Head of caudate nucleus (tissue), 42 donors: ENCODE data around the gene GMFB.
A peak's percentile ranks its signal among the peaks of the same experiment; 100 is the strongest.
"Not testable (repeated sequence)": the region's sequence is repeated elsewhere in the genome, so short reads cannot be mapped to it uniquely, and the experiment has no call there.

ENCODE experiments used
- DNase-seq, 42 donors: peaks; one replicate each; pipeline versions ENCODE4 v3.0.0 to v3.0.0-alpha.2; 2020 to 2021; ENCODE audit warnings: mixed read lengths in 7 of 42
- intact Hi-C: fragments of 100-400 bp; cut with DNase I; formaldehyde crosslinking; loops from one replicate; pipeline ENCODE4 v1.15.0; 2022

GMFB gene

DNA sequence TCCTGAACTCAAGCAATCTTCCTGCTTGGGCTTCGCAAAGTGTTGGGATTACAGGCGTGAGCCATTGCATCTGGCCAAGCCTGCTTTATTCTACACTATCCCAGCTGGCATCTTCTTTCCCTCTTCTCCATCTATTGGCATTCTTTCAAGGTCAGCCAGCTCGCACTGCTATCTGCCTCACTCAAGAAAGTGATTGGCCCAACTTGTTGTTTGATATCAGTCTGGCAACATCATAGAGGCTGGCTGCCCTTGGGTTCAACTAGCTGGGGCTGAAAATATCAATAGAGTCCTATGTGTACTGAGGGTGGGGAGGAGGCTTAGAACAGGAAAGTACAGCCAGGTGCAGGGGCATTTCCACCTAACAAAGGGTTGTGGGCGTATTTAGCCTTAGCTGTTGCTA lies 17.1 kb downstream of the GMFB start:
- intact Hi-C loops: no loop called here
- no peak for DNase-seq

DNA sequence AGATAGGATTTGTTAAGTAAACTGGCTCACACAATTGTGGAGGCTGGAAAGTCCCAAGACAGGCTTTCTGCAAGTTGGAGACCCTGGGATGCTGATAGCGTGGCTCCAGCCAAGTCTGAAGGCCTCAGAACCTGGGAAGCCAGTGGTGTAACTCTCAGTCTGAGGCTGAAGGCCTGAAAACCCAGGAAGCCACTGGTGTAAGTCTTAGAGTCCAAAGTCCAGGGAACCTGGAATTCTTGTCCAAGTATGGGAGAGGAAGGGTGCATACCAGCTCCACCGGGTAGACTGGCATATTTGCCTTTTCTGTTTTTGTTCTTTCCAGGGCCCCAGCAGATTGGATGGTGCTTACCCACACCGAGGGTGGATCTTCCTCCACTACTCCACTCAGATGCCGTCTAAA lies 18.1 kb downstream of the GMFB start:
- intact Hi-C loops: no loop called here
- no peak for DNase-seq

DNA sequence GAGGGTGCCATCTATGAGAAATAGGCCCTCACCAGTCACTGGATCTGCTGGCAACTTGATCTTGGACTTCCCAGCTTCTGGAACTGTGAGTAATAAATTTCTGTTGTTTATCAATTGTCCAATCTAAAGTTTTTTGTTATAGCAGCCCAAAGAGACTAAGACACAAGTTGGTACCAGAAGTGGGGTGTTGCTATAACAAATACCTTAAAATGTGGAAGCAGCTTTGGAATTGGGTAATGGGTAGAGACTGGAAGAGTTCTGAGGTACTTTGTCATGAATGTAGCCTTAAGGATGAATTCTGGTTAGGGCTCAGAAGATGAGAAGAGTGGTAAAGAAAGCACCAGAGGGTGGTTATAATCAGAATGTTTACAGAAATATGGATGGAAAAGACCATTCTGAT lies 21.5 kb downstream of the GMFB start:
- DNase-seq: no peak
- intact Hi-C loops: no loop called here

DNA sequence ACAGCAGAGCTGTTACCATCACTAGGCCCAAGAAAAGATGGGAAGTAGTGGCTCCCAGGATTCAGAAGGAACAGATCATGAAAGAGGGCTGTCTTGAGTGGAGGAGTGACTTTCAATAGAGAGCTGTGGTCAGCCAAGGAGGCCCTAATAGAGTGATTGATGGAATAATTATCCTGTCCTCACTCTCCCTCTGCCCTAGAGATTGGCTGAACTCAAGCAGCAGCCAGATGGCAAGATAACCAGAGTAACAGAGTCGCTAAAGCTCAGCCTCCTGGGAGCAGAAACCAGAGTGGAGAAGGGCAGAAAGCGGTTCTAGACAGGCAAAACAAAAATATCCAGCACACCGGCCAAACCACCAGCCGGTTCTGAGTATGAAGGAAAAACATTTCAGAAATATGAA lies 23.1 kb downstream of the GMFB start:
- intact Hi-C loops: no loop called here
- DNase-seq: no peak

DNA sequence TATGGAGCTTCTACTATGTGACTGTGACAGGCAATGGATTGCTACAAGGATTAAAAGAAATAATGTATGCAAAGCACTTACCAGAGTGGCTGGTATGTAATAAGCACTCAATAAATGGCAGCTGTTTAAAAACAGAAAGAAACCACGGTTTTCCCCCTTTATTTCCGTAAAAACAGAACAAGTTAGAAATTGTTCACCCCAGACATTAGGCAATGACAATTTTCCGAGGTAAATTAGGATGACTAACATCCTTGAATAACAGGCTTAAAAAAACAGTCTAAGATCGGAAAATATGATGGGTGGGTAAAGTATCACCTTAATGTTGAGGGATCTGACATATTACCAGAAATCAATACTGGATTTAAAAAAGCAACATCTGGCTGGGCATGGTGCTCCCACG lies 26.7 kb downstream of the GMFB start:
- no peak for DNase-seq
- intact Hi-C loops: no loop called here

DNA sequence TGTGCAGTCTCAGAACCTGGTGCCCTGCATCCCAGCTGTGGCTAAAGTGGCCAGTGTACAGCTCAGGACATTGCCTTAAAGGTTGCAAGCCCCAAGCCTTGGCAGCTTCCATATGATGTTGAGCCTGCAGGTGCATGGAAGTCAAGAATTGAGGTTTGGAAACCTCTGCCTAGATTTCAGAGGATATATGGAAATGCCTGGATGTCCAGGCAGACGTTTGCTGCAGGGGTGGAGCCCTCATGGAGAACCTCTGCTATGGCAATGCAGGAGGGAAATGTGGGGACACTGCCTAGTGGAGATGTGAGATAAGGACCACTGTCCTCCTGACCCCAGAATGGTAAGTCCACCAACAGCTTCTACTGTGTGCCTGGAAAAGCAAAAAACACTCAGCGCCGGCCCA lies 29.7 kb downstream of the GMFB start:
- DNase-seq: no peak
- intact Hi-C loops: no loop called here

DNA sequence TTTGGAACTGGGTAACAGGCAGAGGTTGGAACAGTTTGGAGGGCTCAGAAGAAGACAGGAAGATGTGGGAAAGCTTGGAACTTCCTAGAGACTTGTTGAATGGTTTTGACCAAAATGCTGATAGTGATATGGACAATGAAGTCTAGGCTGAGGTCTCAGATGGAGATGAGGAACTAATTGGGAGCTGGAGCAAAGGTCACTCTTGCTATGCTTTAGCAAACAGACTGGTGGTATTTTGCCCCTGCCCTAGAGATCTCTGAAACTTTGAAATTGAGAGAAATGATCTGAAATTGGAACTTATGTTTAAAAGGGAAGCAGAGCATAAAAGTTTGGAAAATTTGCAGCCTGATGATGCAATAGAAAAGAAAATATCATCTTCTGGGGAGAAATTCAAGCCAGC lies 30.2 kb downstream of the GMFB start:
- DNase-seq, intact Hi-C loops: not testable (repeated sequence)

DNA sequence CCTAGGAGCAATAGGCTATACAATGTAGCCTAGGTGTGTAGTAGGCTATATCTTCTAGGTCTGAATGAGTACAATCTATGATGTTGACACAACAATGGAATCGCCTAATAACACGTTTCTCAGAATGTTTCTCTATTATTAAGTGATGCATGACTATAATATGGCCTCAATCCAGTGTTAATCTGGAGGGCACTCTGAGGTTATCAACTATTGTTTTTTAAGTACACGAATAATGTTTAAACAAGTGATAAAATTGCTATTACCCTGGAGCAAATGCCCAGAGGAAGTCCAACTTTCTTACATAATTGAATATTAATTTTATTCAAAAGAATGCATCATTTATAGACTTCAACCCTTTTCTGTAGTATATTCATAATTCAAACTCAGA lies 31.2 kb downstream of the GMFB start:
- intact Hi-C loops: no loop called here
- DNase-seq: no peak

DNA sequence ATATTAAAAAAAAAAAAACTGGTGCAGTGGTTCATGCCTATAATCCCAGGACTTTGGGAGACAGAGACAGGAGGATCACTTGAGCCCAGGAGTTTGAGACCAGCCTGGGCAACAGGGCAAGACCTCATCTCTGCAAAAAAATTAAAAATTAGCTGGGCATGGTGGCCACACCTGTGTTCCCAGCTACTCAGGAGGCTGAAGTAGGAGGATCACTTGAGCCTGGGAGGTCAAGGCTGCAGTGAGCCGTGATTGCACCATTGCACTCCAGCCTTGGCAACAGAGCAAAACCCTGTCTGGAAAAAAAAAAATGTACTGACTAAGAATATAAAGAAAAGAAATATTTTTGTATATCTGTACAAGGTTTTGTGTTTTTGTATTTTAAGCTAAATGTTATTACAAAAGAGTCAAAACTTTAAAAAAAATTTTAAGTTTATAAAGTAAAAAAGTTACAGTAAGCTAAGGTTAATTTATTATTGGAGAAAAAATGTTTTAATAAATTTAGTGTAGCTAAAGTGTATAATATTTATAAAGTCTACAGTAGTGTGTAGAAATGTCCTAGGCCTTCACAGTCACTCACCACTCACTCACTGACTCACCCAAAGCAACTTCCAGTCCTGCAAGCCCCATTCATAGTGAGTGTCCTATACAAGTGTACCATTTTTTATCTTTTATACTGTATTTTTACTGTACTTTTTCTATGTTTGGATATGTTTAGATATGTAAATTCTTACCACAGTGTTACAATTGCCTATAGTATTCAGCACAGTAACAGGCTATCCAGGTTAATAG lies 31.8 kb downstream of the GMFB start:
- DNase-seq, intact Hi-C loops: not testable (repeated sequence)

DNA sequence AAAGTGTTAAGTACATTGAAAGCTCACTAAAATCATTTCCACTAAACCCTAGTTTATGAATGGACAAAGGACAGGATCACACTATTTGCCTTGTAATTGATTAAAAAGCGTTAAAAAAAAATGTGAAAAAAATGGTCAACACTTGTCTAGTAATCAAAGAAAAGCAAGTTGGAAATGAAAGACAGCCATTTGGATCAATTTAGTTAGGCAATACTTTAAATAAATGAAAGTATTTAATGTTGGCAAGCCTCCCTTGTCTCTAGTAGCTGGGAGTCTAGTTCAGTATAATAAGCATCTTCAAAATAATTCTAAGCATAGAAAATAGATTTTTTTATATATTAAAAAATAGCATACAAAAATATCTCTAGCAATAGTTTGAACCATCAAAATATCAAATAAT lies 33.4 kb downstream of the GMFB start:
- DNase-seq: no peak
- intact Hi-C loops: no loop called here

DNA sequence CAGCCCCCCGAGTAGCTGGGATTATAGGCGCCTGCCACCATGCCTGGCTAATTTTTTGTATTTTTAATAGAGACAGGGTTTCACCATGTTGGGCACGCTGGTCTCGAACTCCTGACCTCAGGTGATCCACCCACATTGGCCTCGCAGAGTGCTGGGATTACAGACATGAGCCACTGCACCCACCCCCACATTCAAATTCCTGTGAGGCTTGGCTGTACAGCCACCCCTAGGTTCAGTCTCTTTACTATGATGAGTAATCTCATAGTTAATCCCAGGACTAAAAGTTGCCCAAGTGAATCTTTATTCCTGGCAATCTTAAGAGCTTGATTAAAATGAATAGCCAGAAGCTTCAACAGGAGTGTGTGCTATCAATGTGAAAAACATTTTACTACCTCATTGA lies 34.8 kb downstream of the GMFB start:
- DNase-seq, intact Hi-C loops: not testable (repeated sequence)

DNA sequence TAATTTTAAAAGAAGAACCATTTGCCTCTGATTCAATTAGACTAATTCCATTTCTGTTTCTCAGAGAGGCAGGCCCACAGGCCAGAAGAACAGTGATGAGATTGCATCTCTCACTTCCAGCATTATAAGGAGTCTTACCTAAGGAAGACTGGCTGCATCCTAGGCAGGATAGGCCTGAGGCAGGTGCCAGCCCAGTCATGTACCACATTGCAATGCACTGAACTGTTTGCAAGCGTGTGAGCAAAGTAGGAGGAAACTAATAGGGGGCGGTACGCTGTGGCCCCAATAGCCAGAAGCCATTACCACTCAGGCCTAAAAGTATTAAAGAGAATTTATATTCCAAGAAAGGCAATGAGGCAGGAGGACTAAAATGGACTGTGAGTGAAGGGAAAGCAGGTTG lies 35.5 kb downstream of the GMFB start:
- intact Hi-C loops: no loop called here
- no peak for DNase-seq

DNA sequence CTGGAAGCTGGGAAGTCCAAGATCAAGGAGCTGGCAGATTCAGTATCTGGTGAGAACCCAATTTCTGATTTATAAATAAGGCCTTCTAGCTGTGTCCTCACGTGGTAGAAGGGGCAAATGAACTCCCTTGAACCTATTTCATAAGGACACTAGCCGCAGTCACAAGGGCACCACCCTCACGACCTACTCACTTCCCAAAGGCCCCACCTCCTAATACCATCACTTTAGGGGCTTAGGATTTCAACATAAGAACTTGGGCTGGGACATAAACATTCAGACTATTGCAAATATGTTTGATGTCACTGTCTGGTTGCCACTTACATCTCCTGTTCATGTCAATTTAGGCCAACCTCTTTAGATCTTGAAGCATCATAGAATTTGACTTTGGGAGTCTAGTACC lies 36.8 kb downstream of the GMFB start:
- intact Hi-C loops: no loop called here

DNA sequence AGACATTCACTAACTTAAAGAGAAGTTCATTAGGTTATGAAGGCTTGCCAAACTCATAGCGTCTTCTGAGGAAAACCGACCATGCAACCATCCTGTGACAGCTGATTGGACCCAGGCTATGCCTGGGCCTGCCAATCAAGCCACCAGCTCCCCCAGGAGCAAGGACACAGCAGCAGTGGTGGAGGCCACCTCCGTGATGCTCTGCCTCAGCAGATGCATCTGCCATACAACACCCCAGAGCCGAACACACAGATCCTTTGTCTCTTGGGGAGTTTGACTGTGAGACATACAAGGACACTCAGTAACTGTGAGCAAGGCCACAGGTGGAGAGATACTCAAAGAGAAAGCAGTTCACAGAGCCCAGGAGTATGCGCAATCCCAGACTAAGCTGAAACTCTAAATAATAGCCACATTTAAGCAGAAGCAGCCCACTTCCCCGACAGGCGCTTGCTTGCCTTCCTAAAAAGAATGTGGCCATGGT lies 37.6 kb downstream of the GMFB start:
- no peak for DNase-seq
- intact Hi-C loops: no loop called here

More for the DNA sequence above, 36.8 kb downstream of the GMFB start:
- no peak for DNase-seq

DNA sequence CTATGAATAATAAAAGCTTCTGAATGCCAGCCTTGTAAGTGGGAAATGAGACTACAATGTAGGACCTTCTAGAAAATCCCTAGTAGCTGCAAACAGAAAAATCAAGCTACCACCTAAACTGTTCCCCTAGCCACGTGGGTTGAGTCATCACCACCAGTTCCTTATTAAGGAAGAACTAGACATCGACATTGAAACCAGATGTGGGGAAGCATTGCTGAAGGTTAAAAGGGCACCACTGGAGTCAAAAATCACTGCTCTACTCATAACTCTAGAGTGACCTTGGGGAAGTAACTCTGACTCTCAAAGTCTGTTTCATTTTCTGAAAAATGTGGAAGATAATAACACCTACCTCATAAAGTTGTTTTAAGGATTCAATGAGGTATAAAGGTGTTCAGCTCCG lies 38.2 kb downstream of the GMFB start:
- intact Hi-C loops: no loop called here
- peak in 1 of 42 donors; percentile 19 for DNase-seq

DNA sequence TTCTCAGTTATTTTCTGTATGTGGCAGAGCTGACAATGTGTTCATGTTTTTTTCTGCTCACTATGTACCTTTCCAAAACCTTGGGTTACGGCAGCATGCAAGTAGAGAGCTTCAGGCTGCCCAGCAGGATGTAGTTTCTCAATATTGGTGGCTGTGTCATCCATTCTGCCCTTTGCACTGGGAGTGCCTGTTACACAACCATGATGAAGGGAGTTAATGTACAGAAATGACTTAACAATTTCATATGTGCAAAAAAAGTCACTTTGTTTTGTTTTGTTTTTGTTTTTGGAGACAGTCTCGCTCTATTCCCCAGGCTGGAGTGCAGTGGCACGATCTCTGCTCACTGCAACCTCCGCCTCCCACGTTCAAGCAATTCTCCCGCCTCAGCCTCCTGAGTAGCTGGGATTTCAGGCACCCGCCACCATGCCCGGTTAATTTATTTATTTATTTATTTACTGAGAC lies 41.5 kb downstream of the GMFB start:
- intact Hi-C loops: no loop called here
- no peak for DNase-seq

DNA sequence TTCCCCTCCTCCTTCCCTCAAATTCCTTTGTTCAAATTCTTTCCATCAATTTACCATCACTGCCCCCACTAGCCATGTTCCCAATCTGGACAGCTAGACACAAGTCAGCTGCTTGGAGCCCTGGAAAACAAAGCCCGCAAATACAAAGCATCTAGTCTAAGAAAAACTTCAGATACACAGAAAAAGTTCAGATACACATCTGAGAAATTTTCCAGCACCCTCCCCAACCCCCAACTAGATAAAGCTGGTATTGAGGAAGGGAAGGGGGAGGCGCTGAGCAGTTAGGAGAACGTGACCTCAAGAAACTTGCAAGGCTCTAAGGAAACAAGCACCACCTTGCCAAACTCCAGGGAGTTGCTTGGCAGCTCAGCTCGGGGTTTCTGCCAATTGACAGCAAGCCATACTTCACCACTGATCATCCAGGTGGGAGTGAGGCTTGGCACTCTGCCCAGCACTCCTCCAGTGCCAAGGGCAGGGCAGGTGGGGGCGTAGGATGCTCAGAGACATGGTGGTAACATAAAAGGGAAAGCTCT lies 42.6 kb downstream of the GMFB start:
- intact Hi-C loops: no loop called here
- peak; percentile 61 to 95 (median 84) for DNase-seq

DNA sequence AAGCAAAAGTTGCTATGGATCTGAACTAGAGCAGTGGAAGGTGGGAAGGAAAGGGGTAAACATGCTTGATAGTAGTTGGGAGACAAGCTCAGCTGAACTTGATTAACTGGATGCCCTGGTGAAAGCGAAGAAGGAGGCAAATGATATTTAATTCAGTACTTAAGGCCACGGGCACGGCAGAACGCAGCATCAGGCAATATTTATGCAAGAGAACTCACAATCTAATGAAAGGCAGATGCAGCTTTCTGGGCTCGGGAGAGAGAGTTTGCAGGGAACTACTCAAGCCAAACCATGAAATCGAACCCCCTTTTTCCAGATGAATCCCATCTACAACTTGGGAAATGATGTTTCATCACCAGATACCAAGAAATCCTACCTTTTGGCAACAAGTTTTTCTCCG lies 44.1 kb downstream of the GMFB start:
- intact Hi-C loops: loop anchor here (5.0 kb wide), 1 partner anchor 63 kb away; the partner anchor contains the start of gene CGRRF1
- no peak for DNase-seq

DNA sequence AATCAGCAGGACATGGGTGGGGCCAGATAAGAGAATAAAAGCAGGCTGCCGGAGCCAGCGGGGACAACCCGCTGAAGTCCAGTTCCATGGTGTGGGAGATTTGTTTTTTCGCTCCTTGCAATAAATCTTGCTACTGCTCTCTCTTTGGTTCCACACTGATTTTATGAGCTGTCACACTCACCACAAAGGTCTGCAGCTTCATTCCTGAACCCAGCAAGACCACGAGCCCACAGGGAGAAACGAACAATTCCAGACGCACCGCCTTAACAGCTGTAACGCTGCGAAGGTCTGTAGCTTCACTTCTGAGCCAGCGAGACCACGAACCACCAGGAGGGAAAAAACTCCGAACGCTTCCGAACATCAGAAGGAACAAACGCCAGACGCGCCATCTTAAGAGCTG lies 44.8 kb downstream of the GMFB start:
- DNase-seq: no peak
- intact Hi-C loops: loop anchor here (5.0 kb wide), 1 partner anchor 63 kb away; the partner anchor contains the start of gene CGRRF1

DNA sequence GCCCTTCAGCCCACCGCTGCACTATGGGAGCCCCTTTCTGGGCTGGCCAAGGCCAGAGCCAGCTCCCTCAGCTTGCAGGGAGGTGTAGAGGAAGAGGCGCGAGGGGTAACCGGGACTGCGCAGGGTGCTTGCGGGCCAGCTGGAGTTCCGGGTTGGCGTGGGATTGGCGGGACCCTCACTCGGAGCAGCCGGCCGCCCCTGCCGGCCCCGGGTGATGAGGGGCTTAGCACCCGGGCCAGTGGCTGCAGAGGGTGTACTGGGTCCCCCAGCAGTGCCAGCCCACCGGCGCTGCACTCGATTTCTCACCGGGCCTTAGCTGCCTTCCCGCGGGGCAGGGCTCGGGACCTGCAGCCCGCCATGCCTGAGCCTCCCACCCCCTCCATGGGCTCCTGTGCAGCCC lies 45.8 kb downstream of the GMFB start:
- not testable (repeated sequence) for DNase-seq
- intact Hi-C loops: loop anchor here (5.0 kb wide), 1 partner anchor 64 kb away; the partner anchor contains the start of gene CGRRF1
